Left renal pelvis (tissue), 4 donors: ENCODE data around the gene ARHGDIG. TPM values are rescaled to one million over a fixed set of nuclear protein-coding genes. Genes with fewer than 3 reads are reported as not detected.
"Not testable (repeated sequence)": the region's sequence is repeated elsewhere in the genome, so short reads cannot be mapped to it uniquely, and the experiment has no call there.

Experiments used
- DNase-seq, 4 donors: peaks; one replicate each; pipeline ENCODE4 v3.0.0-alpha.2; 2013; ENCODE audit warnings: low read depth in 4 of 4, low spot score in 3 of 4
- polyA plus RNA-seq, 4 donors: library from polyadenylated mRNA; unstranded; fragments of 120-200 nt; gene quantifications; one replicate each; pipeline ENCODE4 v1.2.1, GENCODE V29; 2013; ENCODE audit not compliant: insufficient read length in 4 of 4

The ARHGDIG gene
- polyA plus RNA-seq, 4 donors = 1.2 to 4.6 (median 2.8) TPM

GRCh38 chr16:322476-323143 lies 42.2 kb downstream of the ARHGDIG start:
- DNase-seq = no peak

- DNase-seq = no peak
These were observed 43.7 kb downstream of the ARHGDIG start for GRCh38 chr16:324201-324450.

GRCh38 chr16:324451-325334 lies 44.3 kb downstream of the ARHGDIG start:
- DNase-seq = no peak

GRCh38 chr16:325375-326145 lies 45.2 kb downstream of the ARHGDIG start:
- DNase-seq = no peak

GRCh38 chr16:330741-331140 lies 50.4 kb downstream of the ARHGDIG start:
- DNase-seq = no peak

- DNase-seq = not testable (repeated sequence)
These were observed 50.9 kb downstream of the ARHGDIG start for GRCh38 chr16:331181-331814.

Other genes starting within 250 kb of the ARHGDIG start
- 10 to 100 TPM; 10.3 to 13.0 (median 12.1) TPM for gene POLR3K, start 227.0 kb upstream of the ARHGDIG start, polyA plus RNA-seq
- 10 to 100 TPM; 34.3 to 46.9 (median 42.6) TPM for gene SNRNP25, start 226.8 kb upstream of the ARHGDIG start, polyA plus RNA-seq
- 10 to 100 TPM; 24.9 to 42.0 (median 28.8) TPM for gene RHBDF1, start 208.0 kb upstream of the ARHGDIG start, polyA plus RNA-seq
- 10 to 100 TPM; 19.2 to 29.9 (median 20.8) TPM for gene MPG, start 202.4 kb upstream of the ARHGDIG start, polyA plus RNA-seq
- 10 to 100 TPM; 28.3 to 36.3 (median 30.8) TPM for gene NPRL3, start 141.9 kb upstream of the ARHGDIG start, polyA plus RNA-seq
- gene HBZ, start 127.9 kb upstream of the ARHGDIG start, polyA plus RNA-seq = 1 to 10 TPM in 3 of 4 donors, under 1 TPM in 1; 0.74 to 9.7 (median 3.0) TPM
- 10 to 100 TPM in 1 of 4 donors, 1 to 10 TPM in 3; 1.5 to 29.2 (median 3.6) TPM for gene HBM, start 114.6 kb upstream of the ARHGDIG start, polyA plus RNA-seq
- over 10,000 TPM in 1 of 4 donors, 1,000 to 10,000 TPM in 1, 100 to 1,000 TPM in 2; 628 to 18,307 (median 1,105) TPM for gene HBA2, start 107.7 kb upstream of the ARHGDIG start, polyA plus RNA-seq
- over 10,000 TPM in 1 of 4 donors, 100 to 1,000 TPM in 3; 453 to 13,427 (median 759) TPM for gene HBA1, start 103.9 kb upstream of the ARHGDIG start, polyA plus RNA-seq
- 1 to 10 TPM in 2 of 4 donors, under 1 TPM in 1, not detected in 1; 0.85 to 4.5 (median 1.1) TPM for gene HBQ1, start 100.1 kb upstream of the ARHGDIG start, polyA plus RNA-seq
- gene LUC7L, start 51.1 kb upstream of the ARHGDIG start, polyA plus RNA-seq = 100 to 1,000 TPM in 3 of 4 donors, 10 to 100 TPM in 1; 96.7 to 167 (median 125) TPM
- 10 to 100 TPM; 42.8 to 87.7 (median 73.3) TPM for gene FAM234A, start 45.8 kb upstream of the ARHGDIG start, polyA plus RNA-seq
- gene RGS11, start 4.6 kb upstream of the ARHGDIG start, polyA plus RNA-seq = 1 to 10 TPM in 3 of 4 donors, under 1 TPM in 1; 0.76 to 3.7 (median 2.4) TPM
- gene PDIA2, start 2.6 kb downstream of the ARHGDIG start, polyA plus RNA-seq = 1 to 10 TPM in 2 of 4 donors, under 1 TPM in 2; 0.32 to 1.8 (median 0.84) TPM
- gene AXIN1, start 72.1 kb downstream of the ARHGDIG start, polyA plus RNA-seq = 10 to 100 TPM; 14.9 to 22.8 (median 15.8) TPM
- gene MRPL28, start 89.9 kb downstream of the ARHGDIG start, polyA plus RNA-seq = 10 to 100 TPM; 36.9 to 82.5 (median 65.4) TPM
- 10 to 100 TPM; 21.6 to 64.8 (median 56.5) TPM for gene PGAP6, start 101.4 kb downstream of the ARHGDIG start, polyA plus RNA-seq
- 100 to 1,000 TPM in 3 of 4 donors, 10 to 100 TPM in 1; 97.7 to 141 (median 104) TPM for gene NME4, start 116.6 kb downstream of the ARHGDIG start, polyA plus RNA-seq
- 10 to 100 TPM; 17.3 to 31.8 (median 22.7) TPM for gene DECR2, start 121.3 kb downstream of the ARHGDIG start, polyA plus RNA-seq
- gene RAB11FIP3, start 145.1 kb downstream of the ARHGDIG start, polyA plus RNA-seq = 100 to 1,000 TPM in 1 of 4 donors, 10 to 100 TPM in 3; 44.2 to 144 (median 76.4) TPM
- 10 to 100 TPM; 16.2 to 36.6 (median 23.5) TPM for gene CAPN15, start 247.1 kb downstream of the ARHGDIG start, polyA plus RNA-seq